Neutrophil (primary cell): ENCODE measurements around the gene WDR26.

ENCODE experiments used
- H3K27ac ChIP-seq: fragments of 200-600 bp; sonication (generic); 2 replicates; pipeline ENCODE4 v1.5.1; 2016; ENCODE audit warnings: mild to moderate bottlenecking, moderate library complexity
- H3K27me3 ChIP-seq: fragments of 200-600 bp; sonication (generic); 2 replicates; pipeline ENCODE4 v1.6.0; 2016; ENCODE audit warnings: mild to moderate bottlenecking
- H3K36me3 ChIP-seq: fragments of 200-600 bp; sonication (generic); 2 replicates; pipeline ENCODE4 v1.5.1; 2017
- H3K4me1 ChIP-seq, 2 experiments: fragments of 200-600 bp in 1 of 2; sonication (generic) in 1 of 2; 1 replicate in 1 of 2; 2 replicates in 1 of 2; pipeline versions ENCODE4 v1.5.1 to v1.6.1; 2013 to 2016; ENCODE audit warnings: low read depth in 1 of 2, low read length in 1 of 2, mild to moderate bottlenecking in 1 of 2, moderate library complexity in 1 of 2; ENCODE audit not compliant: control insufficient read depth in 1 of 2, insufficient read depth in 1 of 2
- H3K4me3 ChIP-seq, 2 experiments: fragments of 200-600 bp in 1 of 2; sonication (generic) in 1 of 2; 1 replicate in 1 of 2; 2 replicates in 1 of 2; pipeline ENCODE4 v1.5.1; 2013 to 2016; ENCODE audit warnings: low read depth in 1 of 2, low read length in 1 of 2, mild to moderate bottlenecking in 1 of 2, moderate library complexity in 1 of 2
- H3K9me3 ChIP-seq: fragments of 200-600 bp; sonication (generic); 2 replicates; pipeline ENCODE4 v1.5.1; 2016
- TF ChIP-seq, protein P1 (sequence below): fragments of 200-600 bp; sonication (generic); IDR thresholded peaks from 2 replicates; pipeline ENCODE4 v1.5.1; 2016; ENCODE audit warnings: antibody characterized with exemption

The WDR26 gene

DNA sequence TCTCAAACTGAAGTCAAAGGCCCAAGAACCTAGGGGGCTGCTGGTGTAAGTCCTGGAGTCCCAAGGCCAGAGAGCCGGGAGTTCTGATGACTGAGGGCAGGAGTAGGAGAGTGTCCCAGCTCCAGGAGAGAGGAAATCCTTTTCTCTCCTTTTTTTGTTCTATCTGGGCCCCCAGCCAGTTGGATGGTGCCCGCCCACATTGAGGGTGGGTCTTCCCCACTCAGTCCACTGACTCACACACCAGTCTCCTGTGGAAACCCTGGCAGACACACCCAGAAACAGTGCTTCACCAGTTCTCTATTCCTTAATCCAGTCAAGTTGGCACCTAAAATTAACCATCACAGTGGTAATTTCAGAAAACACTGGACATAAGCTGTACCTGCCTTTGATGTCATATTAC is 12.7 kb upstream of the WDR26 start:
- Histone ChIP-seq H3K4me3 (no peak overlapping the region), H3K27me3 (no peaks in the 10 kb centered on the region), H3K9me3 (no peaks in the 10 kb centered on the region), H3K27ac (no peak overlapping the region), H3K36me3 (no peaks in the 10 kb centered on the region), H3K4me1 (no peaks in the 10 kb centered on the region)
- TF ChIP-seq, protein P1, sequence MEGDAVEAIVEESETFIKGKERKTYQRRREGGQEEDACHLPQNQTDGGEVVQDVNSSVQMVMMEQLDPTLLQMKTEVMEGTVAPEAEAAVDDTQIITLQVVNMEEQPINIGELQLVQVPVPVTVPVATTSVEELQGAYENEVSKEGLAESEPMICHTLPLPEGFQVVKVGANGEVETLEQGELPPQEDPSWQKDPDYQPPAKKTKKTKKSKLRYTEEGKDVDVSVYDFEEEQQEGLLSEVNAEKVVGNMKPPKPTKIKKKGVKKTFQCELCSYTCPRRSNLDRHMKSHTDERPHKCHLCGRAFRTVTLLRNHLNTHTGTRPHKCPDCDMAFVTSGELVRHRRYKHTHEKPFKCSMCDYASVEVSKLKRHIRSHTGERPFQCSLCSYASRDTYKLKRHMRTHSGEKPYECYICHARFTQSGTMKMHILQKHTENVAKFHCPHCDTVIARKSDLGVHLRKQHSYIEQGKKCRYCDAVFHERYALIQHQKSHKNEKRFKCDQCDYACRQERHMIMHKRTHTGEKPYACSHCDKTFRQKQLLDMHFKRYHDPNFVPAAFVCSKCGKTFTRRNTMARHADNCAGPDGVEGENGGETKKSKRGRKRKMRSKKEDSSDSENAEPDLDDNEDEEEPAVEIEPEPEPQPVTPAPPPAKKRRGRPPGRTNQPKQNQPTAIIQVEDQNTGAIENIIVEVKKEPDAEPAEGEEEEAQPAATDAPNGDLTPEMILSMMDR = no peak

DNA sequence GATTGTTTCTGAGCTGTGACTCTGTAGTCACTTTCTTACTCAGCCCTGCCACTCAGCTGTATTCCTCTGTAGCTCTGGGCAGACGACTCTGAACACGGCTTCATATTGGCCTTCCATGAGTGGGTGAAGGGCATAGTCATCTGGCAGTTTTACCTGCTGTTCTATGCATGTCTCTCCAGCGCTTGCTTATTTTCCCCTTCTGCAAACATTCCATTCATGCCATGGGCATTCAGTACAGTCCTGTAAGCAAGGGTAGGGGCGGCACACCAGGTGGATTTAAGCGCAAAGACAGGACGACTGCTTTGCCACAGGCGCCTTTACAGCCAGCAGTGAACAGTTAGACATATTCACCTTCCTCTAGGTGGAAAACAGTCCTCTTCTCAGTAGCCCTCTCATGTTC is 4.4 kb upstream of the WDR26 start:
- Histone ChIP-seq H3K4me3 (no peak overlapping the region), H3K27ac (no peak overlapping the region), H3K36me3 (no peaks in the 10 kb centered on the region), H3K9me3 (no peaks in the 10 kb centered on the region), H3K4me1 (peaks cover 9 to 12% of the 10 kb centered on the region in 2 experiments), H3K27me3 (no peaks in the 10 kb centered on the region)
- TF ChIP-seq, protein P1 = no peak

DNA sequence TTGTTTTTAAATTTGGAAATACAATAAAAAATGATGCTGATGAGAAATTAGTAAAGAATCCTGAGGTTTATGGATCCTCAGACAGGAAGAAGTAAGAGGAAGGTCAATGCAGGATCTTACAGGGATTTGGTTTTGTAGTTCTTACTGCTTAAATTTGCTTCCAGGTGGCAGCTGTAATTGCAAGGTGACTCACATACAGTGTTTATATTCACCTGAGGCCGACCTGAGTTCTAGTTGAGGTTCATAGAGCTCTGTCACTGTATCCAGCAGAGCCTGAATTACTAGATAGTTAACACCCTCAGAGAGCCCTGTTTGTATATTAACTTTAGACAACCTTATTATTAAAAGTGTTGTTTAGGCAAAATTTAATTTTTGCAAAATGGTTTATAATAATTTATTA is 1.4 kb upstream of the WDR26 start:
- Histone ChIP-seq H3K36me3 (peaks cover 7% of the 10 kb centered on the region), H3K4me1 (peaks cover 19 to 33% of the 10 kb centered on the region in 2 experiments), H3K9me3 (no peaks in the 10 kb centered on the region), H3K4me3 (no peak overlapping the region), H3K27ac (peak overlapping the region; percentile 98), H3K27me3 (no peaks in the 10 kb centered on the region)
- TF ChIP-seq, protein P1 = no peak

DNA sequence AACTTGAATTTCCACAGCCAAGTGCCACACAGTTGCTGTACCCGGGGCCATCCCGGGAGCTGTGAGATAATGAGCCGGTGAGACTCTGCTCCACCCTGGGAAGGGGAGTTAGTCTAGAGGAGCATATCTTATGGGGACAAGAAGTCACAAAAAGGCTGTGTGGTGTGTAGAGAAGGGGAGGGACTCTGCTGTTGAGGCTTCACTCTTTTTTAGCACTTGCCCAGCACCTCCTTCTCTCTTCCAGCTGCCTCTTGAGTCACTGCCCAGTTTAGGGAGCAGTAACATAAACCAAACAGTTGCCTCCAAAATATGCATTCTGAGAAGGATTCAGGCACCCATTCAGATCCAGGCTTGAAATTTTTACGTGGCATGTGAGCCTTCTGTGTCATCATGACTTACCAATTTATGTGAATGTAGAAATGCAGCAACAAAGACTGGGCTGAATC is 744 bp upstream of the WDR26 start:
- H3K4me1 ChIP-seq = peaks cover 24 to 40% of the 10 kb centered on the region in 2 experiments
- TF ChIP-seq, protein P1 = no peak
- H3K4me3 ChIP-seq = peak overlapping the region; percentile 90 to 93

DNA sequence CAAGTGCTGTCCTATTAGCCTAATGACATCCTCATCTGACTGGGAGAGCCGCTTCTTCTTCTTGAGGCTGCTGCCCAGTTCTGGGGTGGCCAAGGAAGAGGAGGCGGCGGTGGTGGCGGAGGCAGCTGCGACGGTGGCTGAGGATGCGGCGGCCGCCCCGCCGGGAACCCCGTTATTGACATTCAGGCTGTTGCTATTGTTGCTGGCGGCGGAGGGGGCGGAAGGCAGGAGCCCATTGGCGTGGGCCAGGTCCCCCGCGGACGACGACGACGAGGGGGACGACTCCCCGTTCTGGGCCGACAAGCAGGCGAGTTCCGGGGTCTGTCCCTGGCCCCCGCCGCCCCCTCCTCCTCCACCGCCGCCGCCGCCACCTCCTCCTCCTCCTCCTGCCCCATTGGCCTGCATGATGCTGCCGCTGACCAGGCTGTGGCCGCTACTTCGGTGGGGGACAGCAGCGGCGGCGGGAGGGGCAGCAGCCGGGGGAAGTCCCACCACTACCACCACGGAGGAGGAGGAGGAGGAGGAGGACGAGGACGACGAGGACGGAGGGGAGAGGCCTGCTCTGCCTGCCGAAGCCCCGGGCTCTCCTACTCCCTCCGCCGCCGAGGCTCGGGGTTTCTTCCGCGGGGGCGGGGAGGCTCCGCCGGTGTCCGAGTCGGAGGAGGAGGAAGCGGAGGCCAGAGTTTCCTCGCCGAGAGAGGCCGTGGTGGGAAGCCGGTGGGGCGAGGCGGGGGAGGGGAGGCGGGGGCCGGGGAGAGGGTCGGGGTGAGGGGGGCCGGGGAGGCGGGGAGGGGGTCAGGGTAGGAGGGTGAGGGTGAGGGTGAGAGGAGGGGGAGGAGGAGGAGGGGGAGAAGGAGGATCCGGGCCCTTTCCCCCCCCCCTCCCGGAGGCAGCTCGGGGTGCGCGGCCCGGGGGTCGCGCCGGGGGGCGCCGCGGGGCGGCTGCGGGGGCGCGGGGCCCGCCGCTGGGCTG is 610 bp downstream of the WDR26 start:
- Histone ChIP-seq H3K9me3 (no peaks in the 10 kb centered on the region), H3K27me3 (no peaks in the 10 kb centered on the region), H3K27ac (peak overlapping the region; percentile 98), H3K4me3 (peak overlapping the region; percentile 90 to 93), H3K4me1 (peaks cover 37 to 53% of the 10 kb centered on the region in 2 experiments), H3K36me3 (peaks cover 14% of the 10 kb centered on the region)
- TF ChIP-seq, protein P1 = peak; percentile 28

More for the DNA sequence above, 744 bp upstream of the WDR26 start:
- no peaks in the 10 kb centered on the region for H3K9me3 ChIP-seq
- H3K36me3 ChIP-seq = peaks cover 8% of the 10 kb centered on the region
- peak overlapping the region; percentile 98 for H3K27ac ChIP-seq
- H3K27me3 ChIP-seq = no peaks in the 10 kb centered on the region
